Left kidney (tissue), 2 donors: Measurements from ENCODE around the gene KIAA1549. TPM values are rescaled to one million over a fixed set of nuclear protein-coding genes. Genes with fewer than 3 reads are reported as not detected.

Source experiments
- DNase-seq: peaks from one replicate; pipeline ENCODE4 v3.0.0-alpha.2; 2013
- polyA plus RNA-seq: library from polyadenylated mRNA; unstranded; fragments of 120-200 nt; gene quantifications from one replicate; pipeline ENCODE4 v1.2.1, GENCODE V29; 2013; ENCODE audit not compliant: insufficient read length

The KIAA1549 gene
- polyA plus RNA-seq, 1 donor, result 15.5 TPM

DNA sequence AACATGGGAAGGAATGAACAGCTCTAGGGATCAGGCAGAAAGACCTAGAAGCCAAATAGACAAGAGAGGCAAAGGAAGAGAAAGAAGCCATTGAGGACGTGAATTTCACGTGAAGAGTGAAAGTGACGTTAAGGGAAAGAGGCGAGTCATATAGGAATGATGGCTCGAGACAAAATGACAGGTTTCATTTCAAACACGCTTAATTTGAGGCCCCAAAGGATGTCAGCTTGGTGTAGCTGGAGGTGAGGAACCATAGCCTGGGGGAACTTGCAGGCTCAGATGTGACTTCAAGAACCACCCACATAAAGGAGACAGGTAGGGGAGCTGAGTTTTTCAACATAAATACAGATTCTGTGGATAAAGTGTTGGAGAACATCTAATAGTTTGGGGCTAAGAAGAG, 98.9 kb downstream of the KIAA1549 start:
- no peak for DNase-seq

GRCh38 chr7:138881579-138882188, 99.5 kb downstream of the KIAA1549 start:
- DNase-seq, result no peak

DNA sequence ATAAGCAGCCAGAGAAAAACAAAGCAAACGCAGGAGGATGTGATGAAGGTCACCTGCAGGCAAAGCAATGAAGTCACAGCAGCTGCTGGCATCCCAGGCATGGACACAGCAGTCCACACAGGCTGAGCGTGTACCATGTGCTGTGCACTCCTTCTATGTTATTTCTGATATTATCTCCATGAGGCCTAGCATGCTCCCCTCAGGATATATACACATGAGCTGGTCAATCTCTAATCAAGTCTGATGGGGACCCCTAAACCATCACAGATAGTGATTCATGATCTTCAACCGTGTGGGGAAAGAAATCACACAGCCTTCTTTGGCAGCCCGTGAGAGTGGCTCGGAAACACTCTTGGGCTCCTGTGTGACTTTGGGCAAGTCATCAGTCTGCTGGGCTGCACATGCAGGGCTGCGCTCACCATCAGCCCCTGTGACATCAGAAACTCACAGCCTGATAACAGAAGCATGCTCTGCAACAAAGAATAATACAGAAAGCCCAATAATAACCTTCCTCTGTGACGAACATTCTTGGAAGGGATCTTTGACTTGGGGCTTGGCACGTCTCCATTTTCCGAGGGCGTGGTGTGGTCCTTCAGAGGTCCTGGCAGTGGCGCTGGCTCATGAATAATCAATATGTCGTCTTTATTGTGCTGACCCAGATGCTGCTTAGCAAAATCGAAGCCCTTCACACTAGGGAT, 100.2 kb downstream of the KIAA1549 start:
- DNase-seq, result no peak

DNA sequence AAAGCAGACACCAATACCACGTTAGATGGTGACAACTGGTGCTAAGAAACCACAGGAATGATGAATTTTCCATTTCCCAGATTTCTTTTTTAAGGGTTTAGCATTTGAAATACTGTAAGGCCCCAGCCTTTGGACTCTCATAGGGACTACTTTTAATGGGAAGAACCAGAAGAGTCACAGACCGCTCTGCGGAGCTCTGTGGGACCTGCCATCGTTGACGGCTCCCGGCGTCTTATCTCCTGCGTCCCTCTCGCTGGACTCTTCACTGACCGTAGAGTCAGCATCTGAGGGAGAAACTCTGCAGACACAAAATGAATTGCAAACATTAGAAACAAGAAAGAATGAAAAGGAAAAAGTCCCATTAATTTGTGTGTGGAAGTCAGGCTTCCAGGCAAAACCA, 101.8 kb downstream of the KIAA1549 start:
- no peak for DNase-seq

- no peak for DNase-seq
Observed at GRCh38 chr7:138878856-138879255, 102.3 kb downstream of the KIAA1549 start.

- DNase-seq, result no peak
Observed at GRCh38 chr7:138878051-138878450, 103.1 kb downstream of the KIAA1549 start.

DNA sequence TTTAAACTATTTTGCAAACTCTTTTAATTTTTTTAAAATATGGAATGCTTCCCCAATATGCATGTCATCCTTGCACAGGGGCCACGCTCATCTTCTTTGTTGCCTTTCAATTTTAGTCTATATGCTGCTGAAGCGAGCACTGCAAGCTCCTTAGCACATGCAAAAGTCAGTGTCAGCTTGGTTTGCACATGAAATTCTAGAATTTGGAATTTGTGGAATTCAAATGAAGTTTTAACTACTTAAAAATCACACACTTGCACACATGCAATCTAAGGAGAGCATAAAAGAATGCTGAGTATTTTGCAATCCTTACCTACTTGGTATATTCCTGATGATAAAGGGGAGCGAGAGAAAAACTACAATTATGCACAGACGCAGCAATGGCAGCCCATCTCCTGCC, 104.9 kb downstream of the KIAA1549 start:
- no peak for DNase-seq

DNA sequence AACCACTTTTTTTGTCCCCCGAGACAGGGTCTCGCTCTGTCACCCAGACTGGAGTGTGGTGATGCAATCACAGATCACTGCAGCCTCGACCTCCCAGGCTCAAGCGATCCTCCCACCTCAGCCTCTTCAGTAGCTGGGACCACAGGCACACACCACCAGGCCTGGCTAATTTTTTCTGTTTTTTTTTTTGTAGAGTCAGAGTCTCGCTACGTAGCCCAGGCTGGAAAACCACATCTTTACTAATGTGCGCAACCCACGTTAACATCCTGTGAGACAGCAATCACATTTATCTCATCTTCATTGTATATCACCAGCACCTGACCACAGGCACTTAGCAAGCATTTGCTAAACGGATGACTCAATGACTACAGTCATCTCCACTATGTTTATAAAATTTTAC, 105.4 kb downstream of the KIAA1549 start:
- DNase-seq, result no peak

- no peak for DNase-seq
Observed at GRCh38 chr7:138873220-138873892, 107.8 kb downstream of the KIAA1549 start.

GRCh38 chr7:138872576-138872975, 108.6 kb downstream of the KIAA1549 start:
- no peak for DNase-seq

- no peak for DNase-seq
Observed at GRCh38 chr7:138871814-138872090, 109.4 kb downstream of the KIAA1549 start.

- DNase-seq, result no peak
Observed at GRCh38 chr7:138871065-138871813, 110.0 kb downstream of the KIAA1549 start.

DNA sequence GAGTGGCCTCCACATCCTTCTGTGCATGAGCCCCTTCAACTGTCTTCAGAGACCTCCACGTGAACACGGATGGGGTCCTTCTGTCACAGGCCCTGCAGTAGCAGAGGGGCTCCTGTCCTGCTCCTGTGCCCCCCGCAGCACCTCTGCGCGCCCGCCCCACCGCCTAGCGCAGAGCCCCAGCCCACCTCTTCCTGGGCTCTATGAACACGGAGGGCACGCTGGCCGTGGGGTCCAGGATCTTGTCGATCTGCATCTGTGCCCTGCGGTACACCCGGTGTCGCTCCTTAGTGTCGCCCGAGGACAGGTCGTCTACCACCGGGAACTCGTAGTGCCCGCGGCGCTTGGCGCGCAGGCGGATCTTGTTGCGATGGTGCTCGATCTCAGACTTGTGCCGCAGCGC, 111.8 kb downstream of the KIAA1549 start:
- DNase-seq, result no peak

DNA sequence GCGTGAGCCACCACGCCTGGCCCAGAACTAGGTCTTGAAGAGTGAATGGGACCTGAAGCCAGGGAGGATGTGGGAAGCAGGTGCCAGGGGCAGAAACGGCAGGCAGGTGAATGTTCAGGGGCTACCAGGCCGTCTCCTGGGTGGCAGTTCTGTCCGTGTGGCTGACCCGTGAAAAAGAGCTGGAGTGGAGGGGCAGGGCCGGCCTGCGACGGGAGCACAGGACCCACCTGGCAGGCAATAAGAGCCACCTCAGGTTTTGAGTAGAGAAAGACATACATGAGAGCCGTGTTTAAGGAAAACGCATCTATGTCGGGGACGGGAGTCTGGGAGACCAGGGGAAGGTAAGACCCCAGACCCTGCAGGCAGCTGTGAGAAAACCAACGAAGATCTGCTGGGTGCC, 112.5 kb downstream of the KIAA1549 start:
- DNase-seq, result no peak

DNA sequence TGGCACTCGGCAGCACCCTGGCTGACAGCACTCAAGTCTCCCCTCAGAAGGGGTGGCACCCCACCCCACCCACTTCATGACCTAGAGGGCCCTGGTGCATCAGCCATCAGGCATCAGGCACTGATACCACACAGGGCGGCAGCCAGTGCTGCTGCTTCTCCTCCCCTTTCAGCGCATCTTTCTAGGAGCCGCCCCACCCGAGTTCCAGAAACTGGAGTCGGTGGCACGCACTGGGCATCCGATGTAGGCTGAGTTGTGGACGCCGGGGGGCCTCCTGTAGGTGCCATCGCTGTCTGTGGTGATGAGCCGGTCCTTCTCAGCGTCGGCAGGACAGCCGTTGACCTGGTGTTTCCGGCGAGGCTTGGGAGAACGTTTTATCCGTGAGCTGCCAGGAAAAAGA, 113.4 kb downstream of the KIAA1549 start:
- no peak for DNase-seq

GRCh38 chr7:138866353-138866752, 114.8 kb downstream of the KIAA1549 start:
- no peak for DNase-seq

- DNase-seq, result no peak
Observed at GRCh38 chr7:138865843-138866242, 115.3 kb downstream of the KIAA1549 start.

DNA sequence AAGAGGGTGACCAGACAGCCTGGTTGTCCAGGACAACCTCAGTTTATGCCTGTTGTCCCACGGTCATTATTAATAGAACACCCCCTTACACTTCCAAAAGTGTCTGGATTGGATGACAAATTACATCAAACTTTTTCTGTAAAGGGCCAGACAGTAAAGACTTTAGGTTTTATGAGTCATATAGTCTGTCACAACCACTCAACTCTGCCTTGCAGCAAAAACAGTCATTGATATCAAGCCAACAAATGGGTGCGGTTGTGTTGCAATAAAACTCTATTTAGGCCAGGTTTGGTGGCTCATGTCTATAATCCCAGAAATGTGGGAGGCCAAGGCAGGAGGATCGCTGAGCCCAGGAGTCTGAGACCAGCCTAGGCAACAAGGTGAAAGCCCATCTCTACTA, 116.5 kb downstream of the KIAA1549 start:
- no peak for DNase-seq

DNA sequence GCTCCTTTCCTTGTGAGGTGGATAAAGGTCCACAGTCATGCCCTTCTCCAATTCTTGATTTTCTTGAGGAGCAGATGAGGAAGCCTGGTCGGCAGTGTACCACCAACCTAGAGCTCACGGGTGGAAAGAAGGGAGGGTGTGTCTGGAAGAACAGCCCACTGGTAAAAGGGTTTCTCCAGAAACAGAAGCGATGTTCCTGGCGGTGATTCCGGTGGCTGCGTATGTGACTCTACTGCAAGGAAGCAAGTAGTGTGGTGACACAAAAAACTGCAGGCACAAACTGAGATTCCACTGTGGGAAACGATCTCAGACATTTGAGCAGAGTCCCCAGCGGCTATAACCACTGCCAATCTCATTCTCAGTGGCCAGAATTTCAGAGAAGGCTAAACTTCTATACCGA, 117.3 kb downstream of the KIAA1549 start:
- no peak for DNase-seq

DNA sequence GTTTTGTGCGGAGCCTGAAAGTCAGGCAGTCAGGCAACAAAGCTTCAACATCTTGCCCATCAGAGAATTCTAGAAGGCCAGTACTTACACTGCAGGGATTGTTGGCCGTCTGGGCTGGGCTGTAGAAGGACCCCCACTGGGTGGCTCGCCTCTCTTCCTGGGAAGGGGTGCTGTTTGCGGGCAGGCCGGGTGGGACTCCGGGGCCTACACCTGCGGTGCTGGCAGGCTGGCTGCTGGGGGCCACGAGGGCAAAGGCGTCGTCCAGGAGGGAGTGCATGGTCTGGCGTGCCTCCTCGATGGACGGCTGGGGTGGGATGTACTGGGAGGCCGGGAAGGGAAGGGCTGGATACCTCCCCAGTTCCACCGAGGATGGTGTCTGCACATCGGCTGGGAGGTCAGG, 120.1 kb downstream of the KIAA1549 start:
- no peak for DNase-seq

- DNase-seq, result no peak
Observed at GRCh38 chr7:138857728-138858127, 123.5 kb downstream of the KIAA1549 start.

DNA sequence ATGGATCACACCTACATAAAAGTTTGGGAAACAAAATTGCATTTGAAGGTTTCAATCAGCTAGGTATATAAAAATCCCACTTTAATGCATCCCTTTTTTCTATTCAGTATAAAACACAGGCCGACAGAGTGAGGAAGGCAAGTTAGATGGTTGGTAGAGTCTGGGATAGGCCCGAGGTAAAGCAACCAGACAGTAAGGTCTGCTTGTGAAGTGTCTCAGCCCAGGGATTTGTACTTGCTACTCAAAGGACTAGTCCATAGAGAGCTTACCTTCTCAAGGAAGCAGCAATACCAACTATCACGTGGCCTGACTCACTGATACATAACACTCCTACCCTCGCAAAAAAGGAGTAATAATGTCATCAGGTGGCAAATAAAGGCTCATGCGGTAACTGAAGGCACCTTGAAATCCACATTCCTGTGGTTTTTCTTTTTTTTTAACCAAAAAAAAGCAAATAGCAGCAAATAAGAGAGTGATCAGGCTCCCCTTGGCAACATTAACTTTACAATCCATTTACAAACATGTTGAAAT, 127.0 kb downstream of the KIAA1549 start:
- no peak for DNase-seq

GRCh38 chr7:138853448-138853847, 127.7 kb downstream of the KIAA1549 start:
- no peak for DNase-seq
